Ectodermal cell (in vitro differentiated cells): ENCODE results near the gene PRPF31.

Experiments used
- H3K27ac ChIP-seq: 2 replicates; pipeline ENCODE4 v1.7.0; 2013; ENCODE audit warnings: mild to moderate bottlenecking, low read depth, low read length; ENCODE audit not compliant: insufficient read depth, poor library complexity, severe bottlenecking
- H3K27me3 ChIP-seq: 2 replicates; pipeline ENCODE4 v1.7.0; 2013; ENCODE audit warnings: mild to moderate bottlenecking, low read length; ENCODE audit not compliant: insufficient read depth, control insufficient read depth, poor library complexity, severe bottlenecking
- H3K36me3 ChIP-seq: one replicate; pipeline ENCODE4 v1.7.0; 2013; ENCODE audit warnings: low read length; ENCODE audit not compliant: control insufficient read depth, insufficient read depth
- H3K4me1 ChIP-seq: one replicate; pipeline ENCODE4 v1.7.0; 2013; ENCODE audit warnings: low read length; ENCODE audit not compliant: control insufficient read depth, insufficient read depth
- H3K4me3 ChIP-seq: 2 replicates; pipeline ENCODE4 v1.7.0; 2013; ENCODE audit warnings: low read depth, low read length, control low read depth; ENCODE audit not compliant: insufficient read depth
- H3K9me3 ChIP-seq: 2 replicates; pipeline ENCODE4 v1.7.0; 2013; ENCODE audit warnings: mild to moderate bottlenecking, low read length, moderate library complexity; ENCODE audit not compliant: control insufficient read depth
- WGBS, 2 experiments: methylation state at CpG; one replicate each; pipeline ENCODE4 v1.1.7; 2013; ENCODE audit warnings: missing lambda C conversion rate in 2 of 2; 5-methylcytosine and 5-hydroxymethylcytosine counted together

PRPF31 gene

GRCh38 chr19:54107876-54108490 is 7.6 kb upstream of the PRPF31 start:
- no peak overlapping the region for H3K4me3 ChIP-seq
- 92% methylated on average over 20 to 21 of the region's 21 CpGs for WGBS, 2 experiments
- no peaks in the 10 kb centered on the region for H3K4me1 ChIP-seq
- H3K27ac ChIP-seq, result no peak overlapping the region
- H3K9me3 ChIP-seq, result no peaks in the 10 kb centered on the region
- peaks cover 37% of the 10 kb centered on the region for H3K36me3 ChIP-seq
- H3K27me3 ChIP-seq, result no peaks in the 10 kb centered on the region

GRCh38 chr19:54108496-54108895 is 7.1 kb upstream of the PRPF31 start:
- Histone ChIP-seq H3K27ac (no peak overlapping the region), H3K9me3 (no peaks in the 10 kb centered on the region), H3K27me3 (no peaks in the 10 kb centered on the region), H3K4me1 (no peaks in the 10 kb centered on the region), H3K4me3 (no peak overlapping the region), H3K36me3 (peaks cover 37% of the 10 kb centered on the region)
- 94 to 97% methylated on average over 6 to 7 of the region's 7 CpGs for WGBS, 2 experiments

- peaks cover 37% of the 10 kb centered on the region for H3K36me3 ChIP-seq
- H3K27ac ChIP-seq, result no peak overlapping the region
- H3K4me1 ChIP-seq, result peaks cover 8% of the 10 kb centered on the region
- no peaks in the 10 kb centered on the region for H3K9me3 ChIP-seq
- WGBS, 2 experiments, result 88 to 90% methylated on average over 5 to 6 of the region's 6 CpGs
- no peak overlapping the region for H3K4me3 ChIP-seq
- H3K27me3 ChIP-seq, result no peaks in the 10 kb centered on the region
These were observed 5.9 kb upstream of the PRPF31 start for GRCh38 chr19:54109651-54110050.

- H3K36me3 ChIP-seq, result peaks cover 16% of the 10 kb centered on the region
- WGBS, 2 experiments, result 24 to 28% methylated on average over 28 of the region's 28 CpGs
These were observed 1.0 kb upstream of the PRPF31 start for GRCh38 chr19:54114340-54115108.

GRCh38 chr19:54121259-54121658 is 5.7 kb downstream of the PRPF31 start:
- 93 to 96% methylated on average over 10 of the region's 10 CpGs for WGBS, 2 experiments
- no peaks in the 10 kb centered on the region for H3K9me3 ChIP-seq
- peaks cover 36% of the 10 kb centered on the region for H3K36me3 ChIP-seq
- H3K4me3 ChIP-seq, result no peak overlapping the region
- no peak overlapping the region for H3K27ac ChIP-seq
- peaks cover 6% of the 10 kb centered on the region for H3K4me1 ChIP-seq
- H3K27me3 ChIP-seq, result no peaks in the 10 kb centered on the region

More at GRCh38 chr19:54114340-54115108, 1.0 kb upstream of the PRPF31 start:
- Histone ChIP-seq H3K9me3 (no peaks in the 10 kb centered on the region), H3K27me3 (no peaks in the 10 kb centered on the region), H3K4me1 (peaks cover 17% of the 10 kb centered on the region), H3K27ac (no peak overlapping the region), H3K4me3 (peak overlapping the region; percentile 65)

GRCh38 chr19:54123682-54124081 is 8.1 kb downstream of the PRPF31 start:
- Histone ChIP-seq H3K4me3 (no peak overlapping the region), H3K36me3 (peaks cover 38% of the 10 kb centered on the region), H3K9me3 (no peaks in the 10 kb centered on the region), H3K27ac (no peak overlapping the region), H3K4me1 (no peaks in the 10 kb centered on the region), H3K27me3 (no peaks in the 10 kb centered on the region)
- WGBS, 2 experiments, result 95% methylated on average over 17 of the region's 17 CpGs

- WGBS, 2 experiments, result 93 to 94% methylated on average over 19 of the region's 19 CpGs
- Histone ChIP-seq H3K27me3 (no peaks in the 10 kb centered on the region), H3K36me3 (peaks cover 41% of the 10 kb centered on the region)
These were observed 8.8 kb downstream of the PRPF31 start for GRCh38 chr19:54124393-54124792.

GRCh38 chr19:54125713-54126112 is 10.2 kb downstream of the PRPF31 start:
- WGBS, 2 experiments, result 94% methylated on average over 9 of the region's 9 CpGs
- H3K36me3 ChIP-seq, result peaks cover 38% of the 10 kb centered on the region

More at GRCh38 chr19:54124393-54124792, 8.8 kb downstream of the PRPF31 start:
- Histone ChIP-seq H3K4me3 (no peak overlapping the region), H3K9me3 (no peaks in the 10 kb centered on the region), H3K4me1 (no peaks in the 10 kb centered on the region), H3K27ac (no peak overlapping the region)

GRCh38 chr19:54127688-54128440 is 12.3 kb downstream of the PRPF31 start:
- Histone ChIP-seq H3K27me3 (no peaks in the 10 kb centered on the region), H3K4me3 (no peak overlapping the region), H3K9me3 (no peaks in the 10 kb centered on the region), H3K27ac (no peak overlapping the region), H3K4me1 (no peaks in the 10 kb centered on the region), H3K36me3 (peaks cover 33% of the 10 kb centered on the region)
- 93 to 94% methylated on average over 44 of the region's 44 CpGs for WGBS, 2 experiments

More at GRCh38 chr19:54125713-54126112, 10.2 kb downstream of the PRPF31 start:
- Histone ChIP-seq H3K27ac (no peak overlapping the region), H3K27me3 (no peaks in the 10 kb centered on the region), H3K4me1 (no peaks in the 10 kb centered on the region), H3K9me3 (no peaks in the 10 kb centered on the region), H3K4me3 (no peak overlapping the region)

- Histone ChIP-seq H3K27ac (no peak overlapping the region), H3K9me3 (no peaks in the 10 kb centered on the region), H3K4me1 (no peaks in the 10 kb centered on the region), H3K4me3 (no peak overlapping the region), H3K36me3 (peaks cover 31% of the 10 kb centered on the region), H3K27me3 (no peaks in the 10 kb centered on the region)
- 92 to 95% methylated on average over 20 of the region's 20 CpGs for WGBS, 2 experiments
These were observed 12.8 kb downstream of the PRPF31 start for GRCh38 chr19:54128441-54128725.
